HepG2 (cell line): ENCODE measurements around the gene C1QB.

Source experiments
- EHMT2 ChIP-seq: fragments of 200-600 bp; sonication (generic); IDR thresholded peaks from 2 replicates; pipeline ENCODE4 v1.7.0; 2017; ENCODE audit warnings: antibody characterized with exemption, low read depth, low read length, borderline replicate concordance
- MEF2D ChIP-seq: sonication (generic); formaldehyde crosslinking; IDR thresholded peaks from 2 replicates; pipeline ENCODE4 v1.5.1; 2020; ENCODE audit warnings: mild to moderate bottlenecking, missing genetic modification reagents
- ZFP36L2 ChIP-seq: sonication (generic); formaldehyde crosslinking; IDR thresholded peaks from 2 replicates; pipeline ENCODE4 v1.4.0; 2020; ENCODE audit warnings: missing genetic modification reagents

- no peak for TF ChIP-seq ZFP36L2
- no peak for TF ChIP-seq EHMT2
- TF ChIP-seq MEF2D (CRISPR knock-in tag) = no peak
Measured at GRCh38 chr1:22608361-22608760, 44.7 kb upstream of the C1QB start.
